ENCODE data around the gene SNX25. TPM values are rescaled to one million over a fixed set of nuclear protein-coding genes. Genes with fewer than 3 reads are reported as not detected.

Gene SNX25
- total RNA-seq, 6 donors from 2014 or later, result 62.9 to 178 (median 123) TPM

GRCh38 chr4:185396724-185397385, 187.5 kb downstream of the SNX25 start, which contains the start of gene ANKRD37:
TSS of gene ANKRD37 (plus strand) at chr4:185396841. CDS start at chr4:185396924, 83 bp downstream.
- peaks cover 12 to 27% (median 17%) of the 10 kb centered on the region in 4 donors for H3K4me1 ChIP-seq
- peaks cover 0 to 14% (median 5%) of the 10 kb centered on the region in 4 donors for H3K36me3 ChIP-seq
- no peaks in the 10 kb centered on the region for H3K27me3 ChIP-seq
- H3K4me3 ChIP-seq, result peak within 1 kb of the TSS; percentile 72 to 93 (median 81)
- TF ChIP-seq POLR2A (IDR thresholded peaks at IDR 0.05) (peak in 3 of 4 donors; percentile 15 to 56 (median 27)), POLR2AphosphoS5 (IDR thresholded peaks at IDR 0.05) (no peak)
- TF ChIP-seq, protein P1, sequence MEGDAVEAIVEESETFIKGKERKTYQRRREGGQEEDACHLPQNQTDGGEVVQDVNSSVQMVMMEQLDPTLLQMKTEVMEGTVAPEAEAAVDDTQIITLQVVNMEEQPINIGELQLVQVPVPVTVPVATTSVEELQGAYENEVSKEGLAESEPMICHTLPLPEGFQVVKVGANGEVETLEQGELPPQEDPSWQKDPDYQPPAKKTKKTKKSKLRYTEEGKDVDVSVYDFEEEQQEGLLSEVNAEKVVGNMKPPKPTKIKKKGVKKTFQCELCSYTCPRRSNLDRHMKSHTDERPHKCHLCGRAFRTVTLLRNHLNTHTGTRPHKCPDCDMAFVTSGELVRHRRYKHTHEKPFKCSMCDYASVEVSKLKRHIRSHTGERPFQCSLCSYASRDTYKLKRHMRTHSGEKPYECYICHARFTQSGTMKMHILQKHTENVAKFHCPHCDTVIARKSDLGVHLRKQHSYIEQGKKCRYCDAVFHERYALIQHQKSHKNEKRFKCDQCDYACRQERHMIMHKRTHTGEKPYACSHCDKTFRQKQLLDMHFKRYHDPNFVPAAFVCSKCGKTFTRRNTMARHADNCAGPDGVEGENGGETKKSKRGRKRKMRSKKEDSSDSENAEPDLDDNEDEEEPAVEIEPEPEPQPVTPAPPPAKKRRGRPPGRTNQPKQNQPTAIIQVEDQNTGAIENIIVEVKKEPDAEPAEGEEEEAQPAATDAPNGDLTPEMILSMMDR (IDR thresholded peaks at IDR 0.05), result peak in 2 of 6 experiments; percentile 16 to 37
- peak; percentile 0 to 63 for ATAC-seq (ENCODE audit: low FRiP score in 2 of 2)
- peak; percentile 67 to 76 for DNase-seq
- H3K9me3 ChIP-seq, result no peaks in the 10 kb centered on the region
- peak within 1 kb of the TSS; percentile 98 to 99 (median 98) for H3K27ac ChIP-seq
- 9 to 48% methylated on average over 5 to 38 of the region's 38 CpGs for WGBS, 2 donors

GRCh38 chr4:185398618-185399017, 189.2 kb downstream of the SNX25 start:
- no peaks in the 10 kb centered on the region for H3K9me3 ChIP-seq
- no peak for TF ChIP-seq POLR2AphosphoS5 (IDR thresholded peaks at IDR 0.05)
- TF ChIP-seq, protein P1 (IDR thresholded peaks at IDR 0.05), result no peak
- TF ChIP-seq EP300 (IDR thresholded peaks at IDR 0.05), result no peak
- no peak for TF ChIP-seq POLR2A (IDR thresholded peaks at IDR 0.05)
- peak overlapping the region in 1 of 4 donors; percentile 1 for H3K27ac ChIP-seq
- no peak for ATAC-seq (ENCODE audit: low FRiP score in 2 of 2)
- H3K4me1 ChIP-seq, result peaks cover 12 to 27% (median 17%) of the 10 kb centered on the region in 4 donors
- H3K36me3 ChIP-seq, result peaks cover 0 to 32% (median 8%) of the 10 kb centered on the region in 4 donors
- H3K27me3 ChIP-seq, result no peaks in the 10 kb centered on the region
- H3K4me3 ChIP-seq, result peak overlapping the region in 1 of 4 donors; percentile 5
- no peak for DNase-seq
- 34 to 38% methylated on average over 2 of the region's 2 CpGs for WGBS, 2 donors

DNA sequence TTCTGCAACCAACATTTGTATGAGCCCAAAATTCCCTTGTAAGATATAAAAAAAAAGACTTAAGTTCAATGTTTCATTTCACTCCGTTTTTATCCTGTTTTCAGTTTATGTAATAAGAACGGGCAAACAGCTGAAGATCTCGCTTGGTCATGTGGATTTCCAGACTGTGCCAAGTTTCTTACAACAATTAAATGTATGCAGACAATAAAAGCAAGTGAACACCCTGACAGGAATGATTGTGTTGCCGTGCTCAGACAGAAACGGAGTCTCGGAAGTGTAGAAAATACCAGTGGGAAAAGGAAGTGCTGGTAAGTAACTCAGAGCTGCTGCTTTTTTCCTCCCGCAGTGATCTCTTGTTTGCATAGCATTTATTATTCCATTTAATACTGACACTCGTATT, 190.1 kb downstream of the SNX25 start:
- Histone ChIP-seq H3K27me3 (no peaks in the 10 kb centered on the region), H3K4me3 (peak overlapping the region in 1 of 4 donors; percentile 5), H3K27ac (no peak overlapping the region)

DNA sequence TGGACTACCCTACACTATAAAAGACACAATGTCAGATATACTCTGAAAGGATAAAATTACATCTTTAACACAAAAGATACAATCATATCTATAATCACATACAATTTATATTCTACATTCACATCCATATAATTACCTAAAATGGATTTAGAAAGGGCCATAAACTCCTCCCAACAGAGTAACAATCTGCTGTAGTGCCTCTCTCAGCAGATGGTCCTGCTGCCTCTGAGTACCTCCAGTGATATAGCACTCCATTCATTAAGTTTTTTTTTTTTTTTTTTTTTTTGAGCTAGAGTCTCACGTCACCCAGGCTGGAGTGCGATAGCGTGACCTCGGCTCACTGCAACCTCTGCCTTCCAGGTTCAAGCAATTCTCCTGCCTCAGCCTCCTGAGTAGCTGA, 194.6 kb downstream of the SNX25 start:
- no peak overlapping the region for H3K27ac ChIP-seq
- peaks cover 0 to 66% (median 24%) of the 10 kb centered on the region in 4 donors for H3K36me3 ChIP-seq

More for the DNA sequence above, 190.1 kb downstream of the SNX25 start:
- WGBS, 2 donors, result 68 to 70% methylated on average over 8 of the region's 8 CpGs
- ATAC-seq (ENCODE audit: low FRiP score in 2 of 2), result no peak
- DNase-seq, result no peak
- no peaks in the 10 kb centered on the region for H3K9me3 ChIP-seq
- TF ChIP-seq, protein P1 (IDR thresholded peaks at IDR 0.05), result no peak
- TF ChIP-seq POLR2AphosphoS5 (IDR thresholded peaks at IDR 0.05) (no peak), EP300 (IDR thresholded peaks at IDR 0.05) (no peak), POLR2A (IDR thresholded peaks at IDR 0.05) (no peak)
- peaks cover 0 to 35% (median 10%) of the 10 kb centered on the region in 4 donors for H3K36me3 ChIP-seq
- H3K4me1 ChIP-seq, result peaks cover 12 to 26% (median 16%) of the 10 kb centered on the region in 4 donors

GRCh38 chr4:185405296-185405999, 196.1 kb downstream of the SNX25 start:
- TF ChIP-seq EP300 (IDR thresholded peaks at IDR 0.05) (no peak), POLR2AphosphoS5 (IDR thresholded peaks at IDR 0.05) (no peak), POLR2A (IDR thresholded peaks at IDR 0.05) (no peak)
- TF ChIP-seq, protein P1 (IDR thresholded peaks at IDR 0.05), result no peak
- peaks cover 0 to 79% (median 23%) of the 10 kb centered on the region in 4 donors for H3K36me3 ChIP-seq
- no peak for ATAC-seq (ENCODE audit: low FRiP score in 2 of 2)

More for the DNA sequence above, 194.6 kb downstream of the SNX25 start:
- no peaks in the 10 kb centered on the region for H3K4me1 ChIP-seq
- 96 to 97% methylated on average over 4 of the region's 4 CpGs for WGBS, 2 donors
- no peak overlapping the region for H3K4me3 ChIP-seq
- no peak for TF ChIP-seq POLR2A (IDR thresholded peaks at IDR 0.05)
- TF ChIP-seq EP300 (IDR thresholded peaks at IDR 0.05), result no peak
- no peaks in the 10 kb centered on the region for H3K27me3 ChIP-seq
- ATAC-seq (ENCODE audit: low FRiP score in 2 of 2) (no peak), DNase-seq (no peak)
- no peaks in the 10 kb centered on the region for H3K9me3 ChIP-seq

More at GRCh38 chr4:185405296-185405999, 196.1 kb downstream of the SNX25 start:
- WGBS, 2 donors, result 79 to 86% methylated on average over 6 of the region's 6 CpGs
- Histone ChIP-seq H3K27me3 (no peaks in the 10 kb centered on the region), H3K4me3 (no peak overlapping the region), H3K4me1 (no peaks in the 10 kb centered on the region), H3K9me3 (no peaks in the 10 kb centered on the region), H3K27ac (no peak overlapping the region)
- DNase-seq, result no peak
